Right lobe of liver (tissue), 6 donors: ENCODE measurements around the gene PAQR7. TPM values are rescaled to one million over a fixed set of nuclear protein-coding genes. Genes with fewer than 3 reads are reported as not detected.

Experiments used
- ATAC-seq, 4 donors: fragments of 200-7000 bp; cut with Tn5 transposase; one replicate each; pipeline ENCODE4 v1.9.1; 2020; ENCODE audit warnings: mild to moderate bottlenecking in 4 of 4, moderate library complexity in 4 of 4
- DNase-seq, 3 donors: peaks; one replicate each; pipeline ENCODE4 v3.0.0-alpha.2; 2020
- H3K27ac ChIP-seq, 3 donors: fragments of 200-600 bp; one replicate each; pipeline ENCODE4 v1.8.0; 2022
- H3K27me3 ChIP-seq, 2 donors: fragments of 200-600 bp; one replicate each; pipeline ENCODE4 v1.8.0; 2022
- H3K36me3 ChIP-seq, 4 donors: fragments of 200-600 bp; sonication (generic) in 1 of 4; one replicate each; pipeline versions ENCODE4 v1.5.1 to v1.8.0; 2017 to 2022; ENCODE audit warnings: control low read depth in 1 of 4
- H3K4me1 ChIP-seq, 4 donors: fragments of 200-600 bp; sonication (generic) in 1 of 4; one replicate each; pipeline versions ENCODE4 v1.5.1 to v1.8.0; 2017 to 2022; ENCODE audit warnings: control low read depth in 1 of 4
- H3K4me3 ChIP-seq, 3 donors: fragments of 200-600 bp; one replicate each; pipeline ENCODE4 v1.8.0; 2022
- H3K9me3 ChIP-seq, 4 donors: fragments of 200-600 bp; sonication (generic) in 1 of 4; one replicate each; pipeline versions ENCODE4 v1.5.1 to v1.8.0; 2017 to 2022; ENCODE audit warnings: control low read depth in 1 of 4
- POLR2A ChIP-seq: fragments of 450-650 bp; IDR thresholded peaks from one replicate; pipeline ENCODE4 v1.6.1; 2017; ENCODE audit warnings: antibody characterized with exemption, mild to moderate bottlenecking
- WGBS: methylation state at CpG from one replicate; pipeline ENCODE4 v1.1.6; 2018; ENCODE audit warnings: low coverage, low lambda C conversion rate; ENCODE audit not compliant: insufficient coverage; ENCODE audit errors: missing lambda C conversion rate; 5-methylcytosine and 5-hydroxymethylcytosine counted together
- intact Hi-C, 2 donors: fragments of 100-400 bp; cut with DNase I; formaldehyde crosslinking; loops; one replicate each; pipeline versions ENCODE4 v1.11.2 to v1.14.1; 2022
- total RNA-seq, 6 experiments: library from RNA; depleted of rRNA in 2 of 6; stranded (reverse); fragments of >200 nt in 2 of 6; fragmentation: NEBNext Ultra II Directional in 3 of 6; extraction: Animal tissue kit (Norgen Biotek cat#: 25700) in 3 of 6; gene quantifications; one replicate each; pipeline versions ENCODE4 v1.1.0 to v1.2.4, GENCODE V29; 2016 to 2023
- TF ChIP-seq, protein P1 (sequence below), 4 donors: fragments of 200-600 bp in 3 of 4; fragments of 450-650 bp in 1 of 4; IDR thresholded peaks; one replicate each; pipeline versions ENCODE4 v1.5.1 to v1.8.0; 2016 to 2022; ENCODE audit warnings: antibody characterized with exemption in 4 of 4, mild to moderate bottlenecking in 2 of 4
- donor health status: DM: no; HTN: yes; CAD: no.
- donor health status: DM: no; HTN: no; CAD: no.
- donor health status: DM: no; HTN: no; CAD: no.
- donor health status: DM: no; HTN: yes; CAD: no.
- donor health status: DM: no; HTN: yes; CAD: no.

Gene PAQR7
- total RNA-seq, 6 experiments from 2014 or later, result 0.74 to 4.8 (median 2.4) TPM

DNA sequence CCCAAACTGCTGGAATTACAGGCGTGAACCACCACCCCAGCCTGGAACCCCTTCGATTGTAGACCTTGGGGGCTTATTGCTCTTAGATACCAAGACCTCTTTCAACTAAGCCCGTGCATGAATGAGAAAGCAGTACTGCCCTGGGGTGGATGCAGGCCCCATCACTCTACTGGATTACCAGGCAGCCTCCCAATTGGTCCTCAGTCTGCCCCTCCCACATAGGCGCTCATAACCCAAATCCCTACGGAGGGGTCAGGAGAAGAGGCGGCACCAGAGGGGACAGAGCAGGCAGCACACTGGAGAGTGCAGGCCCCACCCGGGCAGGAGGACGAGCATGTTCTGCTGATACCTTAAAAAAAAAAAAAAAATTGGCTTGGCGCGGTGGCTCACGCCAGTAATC is 43.1 kb upstream of the PAQR7 start:
- H3K4me1 ChIP-seq, result peaks cover 0 to 11% (median 5%) of the 10 kb centered on the region in 4 donors
- intact Hi-C loops, result no loop called here
- DNase-seq (no peak), ATAC-seq (no peak)
- H3K27ac ChIP-seq, result no peak overlapping the region
- no peaks in the 10 kb centered on the region for H3K36me3 ChIP-seq
- peaks cover 0 to 12% of the 10 kb centered on the region in 2 donors for H3K27me3 ChIP-seq
- H3K4me3 ChIP-seq, result no peak overlapping the region
- 69% methylated on average over 6 of the region's 11 CpGs for WGBS
- no peak for TF ChIP-seq POLR2A
- TF ChIP-seq, protein P1, sequence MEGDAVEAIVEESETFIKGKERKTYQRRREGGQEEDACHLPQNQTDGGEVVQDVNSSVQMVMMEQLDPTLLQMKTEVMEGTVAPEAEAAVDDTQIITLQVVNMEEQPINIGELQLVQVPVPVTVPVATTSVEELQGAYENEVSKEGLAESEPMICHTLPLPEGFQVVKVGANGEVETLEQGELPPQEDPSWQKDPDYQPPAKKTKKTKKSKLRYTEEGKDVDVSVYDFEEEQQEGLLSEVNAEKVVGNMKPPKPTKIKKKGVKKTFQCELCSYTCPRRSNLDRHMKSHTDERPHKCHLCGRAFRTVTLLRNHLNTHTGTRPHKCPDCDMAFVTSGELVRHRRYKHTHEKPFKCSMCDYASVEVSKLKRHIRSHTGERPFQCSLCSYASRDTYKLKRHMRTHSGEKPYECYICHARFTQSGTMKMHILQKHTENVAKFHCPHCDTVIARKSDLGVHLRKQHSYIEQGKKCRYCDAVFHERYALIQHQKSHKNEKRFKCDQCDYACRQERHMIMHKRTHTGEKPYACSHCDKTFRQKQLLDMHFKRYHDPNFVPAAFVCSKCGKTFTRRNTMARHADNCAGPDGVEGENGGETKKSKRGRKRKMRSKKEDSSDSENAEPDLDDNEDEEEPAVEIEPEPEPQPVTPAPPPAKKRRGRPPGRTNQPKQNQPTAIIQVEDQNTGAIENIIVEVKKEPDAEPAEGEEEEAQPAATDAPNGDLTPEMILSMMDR (IDR thresholded peaks at IDR 0.05), result no peak
- H3K9me3 ChIP-seq, result no peaks in the 10 kb centered on the region

DNA sequence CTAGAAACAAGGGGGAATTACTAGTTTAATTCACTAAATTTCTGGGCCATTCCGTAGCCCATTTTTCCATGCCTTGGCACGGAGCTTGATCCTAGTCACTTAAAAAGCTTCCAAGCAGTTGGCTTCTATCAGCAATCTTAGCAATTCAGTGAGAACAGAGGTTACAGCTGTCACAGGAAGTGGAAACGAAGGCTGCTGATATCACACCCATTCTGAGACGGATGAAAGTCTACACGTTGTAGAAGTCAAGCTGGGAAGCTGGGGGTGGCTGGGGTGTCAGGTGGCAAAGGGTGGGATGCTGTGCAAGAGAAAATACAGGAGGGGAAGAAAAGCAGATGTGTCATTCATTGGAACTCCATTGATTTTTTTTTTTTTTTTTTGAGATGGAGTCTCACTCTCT is 42.5 kb upstream of the PAQR7 start:
- intact Hi-C loops, result no loop called here
- H3K9me3 ChIP-seq, result no peaks in the 10 kb centered on the region
- ATAC-seq (peak in 3 of 4 donors; percentile 29 to 48 (median 32)), DNase-seq (no peak)
- WGBS, result 55% methylated on average over 5 of the region's 5 CpGs
- peaks cover 0 to 7% (median 2%) of the 10 kb centered on the region in 4 donors for H3K4me1 ChIP-seq
- H3K36me3 ChIP-seq, result no peaks in the 10 kb centered on the region
- H3K27me3 ChIP-seq, result peaks cover 0 to 9% of the 10 kb centered on the region in 2 donors
- H3K27ac ChIP-seq, result no peak overlapping the region
- no peak overlapping the region for H3K4me3 ChIP-seq
- TF ChIP-seq, protein P1 (IDR thresholded peaks at IDR 0.05), result no peak
- no peak for TF ChIP-seq POLR2A

DNA sequence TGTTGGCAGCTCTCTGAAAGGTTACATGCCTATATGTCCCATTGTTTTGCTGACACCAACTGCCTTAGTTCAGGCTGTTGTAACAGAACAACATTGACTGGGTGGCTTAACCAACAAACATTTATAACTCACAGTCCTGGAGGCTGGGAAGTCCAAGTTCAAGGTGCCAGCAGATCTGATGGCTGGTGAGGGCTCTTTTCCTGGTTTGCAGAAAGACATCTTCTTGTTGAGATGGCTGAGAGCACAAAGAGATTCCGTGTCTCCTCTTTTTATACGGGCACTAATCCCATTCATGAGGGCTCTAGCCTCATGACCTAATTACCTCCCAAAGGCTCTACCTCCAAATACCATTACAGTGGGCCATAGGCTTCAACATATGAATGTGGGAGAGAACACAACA is 41.0 kb upstream of the PAQR7 start:
- DNase-seq (no peak), ATAC-seq (no peak)
- intact Hi-C loops, result no loop called here
- H3K36me3 ChIP-seq, result no peaks in the 10 kb centered on the region
- H3K9me3 ChIP-seq, result no peaks in the 10 kb centered on the region
- no peaks in the 10 kb centered on the region for H3K27me3 ChIP-seq
- TF ChIP-seq, protein P1 (IDR thresholded peaks at IDR 0.05), result no peak
- no peak for TF ChIP-seq POLR2A
- no peak overlapping the region for H3K4me3 ChIP-seq
- H3K4me1 ChIP-seq, result no peaks in the 10 kb centered on the region
- WGBS, result 100% methylated on average over 1 of the region's 2 CpGs
- no peak overlapping the region for H3K27ac ChIP-seq

- Histone ChIP-seq H3K4me1 (no peaks in the 10 kb centered on the region), H3K27ac (no peak overlapping the region), H3K4me3 (no peak overlapping the region), H3K9me3 (no peaks in the 10 kb centered on the region), H3K27me3 (no peaks in the 10 kb centered on the region), H3K36me3 (no peaks in the 10 kb centered on the region)
- TF ChIP-seq, protein P1 (IDR thresholded peaks at IDR 0.05), result no peak
- TF ChIP-seq POLR2A, result no peak
- 90% methylated on average over 2 of the region's 3 CpGs for WGBS
- DNase-seq (no peak), ATAC-seq (no peak)
- intact Hi-C loops, result no loop called here
These were observed 38.8 kb upstream of the PAQR7 start for GRCh38 chr1:25914074-25914995.
